ENCODE data around the gene CHI3L1.

The CHI3L1 gene

DNA sequence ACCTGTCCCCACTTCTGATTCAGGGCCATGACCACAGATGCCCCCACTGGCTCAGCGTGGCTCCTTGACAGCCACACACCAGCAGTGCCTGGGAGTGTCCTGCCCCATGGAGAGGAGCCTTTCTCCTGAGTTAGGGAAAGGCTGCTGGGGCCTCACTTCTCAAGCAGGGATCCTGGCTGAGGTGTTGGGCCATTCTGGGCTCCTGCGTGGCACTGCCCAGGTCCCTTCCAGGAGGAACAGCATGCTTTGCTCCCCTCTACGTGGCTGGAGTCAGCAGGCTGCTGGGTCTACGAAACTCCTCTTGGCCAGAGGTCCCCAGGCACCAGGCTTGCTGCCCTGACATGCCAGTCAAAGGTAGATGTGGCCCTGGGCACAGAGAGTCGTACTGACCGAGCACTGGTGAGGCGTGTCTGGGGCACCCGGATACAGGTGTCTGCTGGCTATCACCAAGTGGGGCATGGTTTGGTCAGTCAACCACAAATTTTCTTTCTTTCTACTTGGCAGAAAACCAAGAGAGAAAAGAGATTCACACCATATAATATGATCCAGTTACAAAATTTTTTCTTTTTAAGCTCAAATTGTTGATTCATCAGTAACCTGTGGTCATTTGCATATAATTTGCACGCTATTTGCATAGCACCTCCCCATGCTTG is 54.8 kb downstream of the CHI3L1 start:
- DNase-seq (ENCODE audit: low read depth) = no peak

- DNase-seq (ENCODE audit: low read depth) = no peak
Observed at GRCh38 chr1:203130358-203130985, 56.0 kb downstream of the CHI3L1 start.

DNA sequence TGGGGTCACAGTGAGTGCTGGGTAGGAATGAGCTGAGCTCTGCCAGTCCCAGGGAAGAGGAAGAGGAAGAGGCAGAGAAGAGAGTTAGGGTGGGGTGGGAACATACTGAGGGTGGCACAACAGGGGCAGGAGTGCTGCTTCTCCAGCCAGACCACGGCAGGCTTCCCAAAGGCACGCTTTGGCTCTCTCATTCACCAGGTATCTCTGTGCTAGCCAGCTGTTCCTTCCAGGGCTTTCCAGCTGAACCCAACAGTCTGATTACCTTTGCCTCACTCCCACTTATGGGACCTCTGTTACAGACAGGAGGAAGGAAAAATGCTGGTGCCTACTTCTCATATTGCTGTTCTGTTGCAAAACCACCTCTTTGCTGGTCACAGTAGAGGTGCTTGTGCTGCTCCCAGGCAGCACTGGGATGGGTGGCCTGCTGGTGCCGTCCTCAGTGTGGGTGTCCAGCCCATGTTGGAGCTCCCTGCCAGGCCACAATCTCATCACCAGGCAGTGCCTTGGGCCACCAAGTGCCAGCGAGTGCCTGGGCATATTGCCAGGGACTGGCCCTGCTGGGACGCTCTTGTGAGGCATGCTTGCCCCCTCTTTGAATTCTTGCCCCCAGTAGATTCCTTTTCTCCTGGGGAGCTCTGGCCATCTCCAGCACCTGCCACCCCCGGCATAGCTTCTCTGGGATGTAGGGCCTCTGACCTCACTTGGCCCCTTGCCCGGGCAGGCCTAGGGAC is 56.8 kb downstream of the CHI3L1 start:
- no peak for DNase-seq (ENCODE audit: low read depth)
